Ovary (tissue), 9 donors: ENCODE results near the gene UST. TPM values are rescaled to one million over a fixed set of nuclear protein-coding genes. Genes with fewer than 3 reads are reported as not detected.

ENCODE experiments used
- DNase-seq, 5 donors: peaks; one replicate each; pipeline ENCODE4 v3.0.0-alpha.2; 2019 to 2020
- H3K27ac ChIP-seq, 2 donors: fragments of 200-600 bp; one replicate each; pipeline versions ENCODE4 v1.5.1 to v1.8.0; 2019 to 2022
- H3K27me3 ChIP-seq: fragments of 200-600 bp; one replicate; pipeline ENCODE4 v1.8.0; 2022
- H3K36me3 ChIP-seq: fragments of 200-600 bp; sonication (generic); one replicate; pipeline ENCODE4 v1.5.1; 2019
- H3K4me1 ChIP-seq: one replicate; pipeline ENCODE4 v1.8.1; 2013; ENCODE audit warnings: mild to moderate bottlenecking, moderate library complexity; ENCODE audit not compliant: insufficient read depth
- H3K4me3 ChIP-seq: fragments of 200-600 bp; sonication (generic); one replicate; pipeline ENCODE4 v1.5.1; 2017
- H3K9me3 ChIP-seq, 2 donors: fragments of 200-600 bp in 1 of 2; sonication (generic) in 1 of 2; one replicate each; pipeline versions ENCODE4 v1.5.1 to v1.8.1; 2013 to 2019; ENCODE audit warnings: mild to moderate bottlenecking in 1 of 2, moderate library complexity in 1 of 2
- CTCF ChIP-seq, 3 donors: fragments of 450-650 bp in 2 of 3; fragments of 200-600 bp in 1 of 3; IDR thresholded peaks; one replicate each; pipeline versions ENCODE4 v1.5.1 to v1.8.0; 2016 to 2022; ENCODE audit warnings: antibody characterized with exemption in 3 of 3, mild to moderate bottlenecking in 1 of 3
- EP300 ChIP-seq: sonication (generic); formaldehyde crosslinking; IDR thresholded peaks from one replicate; pipeline ENCODE4 v1.6.1; 2017; ENCODE audit warnings: antibody characterized with exemption
- POLR2A ChIP-seq: fragments of 450-650 bp; IDR thresholded peaks from one replicate; pipeline ENCODE4 v1.6.1; 2017; ENCODE audit warnings: antibody characterized with exemption, mild to moderate bottlenecking, moderate library complexity
- WGBS, 3 donors: extraction: QIAGEN DNeasy Blood & Tissue Kit in 1 of 3; methylation state at CpG; one replicate each; pipeline versions ENCODE4 v1.1.5 to v1.1.7; 2013 to 2017; 5-methylcytosine and 5-hydroxymethylcytosine counted together
- intact Hi-C, 4 donors: fragments of 100-400 bp; cut with DNase I; formaldehyde crosslinking; loops; one replicate each; pipeline versions ENCODE4 v1.11.0 to v1.15.1; 2022 to 2023
- polyA plus RNA-seq, 2 donors: library from polyadenylated mRNA; stranded (reverse); fragments of 200-250 nt in 1 of 2; fragments of 350-450 nt in 1 of 2; fragmentation: Illumina TruSeq in 1 of 2; extraction: RNeasy Lipid Tissue Mini Kit (QIAGEN cat#74804) in 1 of 2; gene quantifications; one replicate each; pipeline ENCODE4 v1.2.3, GENCODE V29; 2013 to 2014
- total RNA-seq, 7 donors: library from RNA; depleted of rRNA in 2 of 7; stranded (reverse); fragments of >200 nt in 2 of 7; fragmentation: NEBNext Ultra II Directional in 3 of 7; extraction: Animal tissue kit (Norgen Biotek cat#: 25700) in 3 of 7; gene quantifications; one replicate each; pipeline versions ENCODE4 v1.1.0 to v1.2.4, GENCODE V29; 2016 to 2023
- donor health status: DM: no; HTN: no; CAD: no; lungs with moderate emphysema.
- donor health status: DM: no; HTN: no; CAD: no.
- donor health status: Bipolar disorder and iron deficiency.
- donor health status: DM: yes; HTN: yes; CAD: no.
- donor health status: DM: no; HTN: no; CAD: no.
- donor health status: DM: yes; HTN: yes; CAD: no.

Gene UST
- total and polyA plus RNA-seq, 9 donors = 11.8 to 20.1 (median 16.5) TPM

GRCh38 chr6:148904896-148905870, 158.4 kb downstream of the UST start:
- no peak overlapping the region for H3K4me3 ChIP-seq
- H3K9me3 ChIP-seq = no peaks in the 10 kb centered on the region
- H3K36me3 ChIP-seq = no peaks in the 10 kb centered on the region
- H3K4me1 ChIP-seq = peaks cover 2% of the 10 kb centered on the region
- 87 to 94% (median 89%) methylated on average over 5 of the region's 5 CpGs for whole genome bisulfite sequencing, 3 donors
- TF ChIP-seq POLR2A (no peak), EP300 (no peak), CTCF (IDR thresholded peaks at IDR 0.05) (no peak)
- intact Hi-C loops = no loop called here
- H3K27ac ChIP-seq = no peak overlapping the region
- DNase-seq = no peak
- no peaks in the 10 kb centered on the region for H3K27me3 ChIP-seq

GRCh38 chr6:148905901-148906300, 159.1 kb downstream of the UST start:
- DNase-seq = no peak
- no peak overlapping the region for H3K4me3 ChIP-seq
- TF ChIP-seq CTCF (IDR thresholded peaks at IDR 0.05) (no peak), EP300 (no peak), POLR2A (no peak)
- H3K27me3 ChIP-seq = no peaks in the 10 kb centered on the region
- 92 to 99% (median 97%) methylated on average over 6 of the region's 6 CpGs for WGBS, 3 donors
- no peaks in the 10 kb centered on the region for H3K9me3 ChIP-seq
- no peak overlapping the region for H3K27ac ChIP-seq
- peaks cover 2% of the 10 kb centered on the region for H3K4me1 ChIP-seq
- no peaks in the 10 kb centered on the region for H3K36me3 ChIP-seq
- intact Hi-C loops = no loop called here

GRCh38 chr6:148906386-148906785, 159.6 kb downstream of the UST start:
- H3K36me3 ChIP-seq = no peaks in the 10 kb centered on the region
- no peak for DNase-seq
- H3K4me3 ChIP-seq = no peak overlapping the region
- H3K9me3 ChIP-seq = no peaks in the 10 kb centered on the region
- H3K4me1 ChIP-seq = peaks cover 2% of the 10 kb centered on the region
- WGBS, 3 donors = 89 to 97% (median 95%) methylated on average over 1 of the region's 1 CpG
- intact Hi-C loops = no loop called here
- TF ChIP-seq EP300 = no peak
- H3K27me3 ChIP-seq = no peaks in the 10 kb centered on the region
- H3K27ac ChIP-seq = no peak overlapping the region

GRCh38 chr6:148907573-148907972, 160.7 kb downstream of the UST start:
- H3K36me3 ChIP-seq = no peaks in the 10 kb centered on the region
- WGBS, 3 donors = 93 to 99% (median 97%) methylated on average over 4 of the region's 4 CpGs
- peaks cover 2% of the 10 kb centered on the region for H3K4me1 ChIP-seq
- no peaks in the 10 kb centered on the region for H3K27me3 ChIP-seq
- H3K9me3 ChIP-seq = no peaks in the 10 kb centered on the region
- intact Hi-C loops = no loop called here
- H3K4me3 ChIP-seq = no peak overlapping the region
- no peak for DNase-seq
- no peak overlapping the region for H3K27ac ChIP-seq
- TF ChIP-seq EP300 (no peak), POLR2A (no peak), CTCF (IDR thresholded peaks at IDR 0.05) (no peak)

- Histone ChIP-seq H3K27me3 (no peaks in the 10 kb centered on the region), H3K27ac (no peak overlapping the region), H3K9me3 (no peaks in the 10 kb centered on the region), H3K36me3 (no peaks in the 10 kb centered on the region), H3K4me1 (no peaks in the 10 kb centered on the region), H3K4me3 (no peak overlapping the region)
- 63 to 79% (median 68%) methylated on average over 5 of the region's 5 CpGs for WGBS, 3 donors
- TF ChIP-seq EP300 (no peak), CTCF (IDR thresholded peaks at IDR 0.05) (no peak), POLR2A (no peak)
- DNase-seq = no peak
- intact Hi-C loops = no loop called here
These were observed 165.4 kb downstream of the UST start for GRCh38 chr6:148912252-148912651.
